Pancreas (tissue), 10 donors: ENCODE data around the gene PMPCA. TPM values are rescaled to one million over a fixed set of nuclear protein-coding genes. Genes with fewer than 3 reads are reported as not detected.

ENCODE experiments used
- ATAC-seq, 4 donors: fragments of 200-7000 bp; cut with Tn5 transposase; one replicate each; pipeline versions ENCODE4 v1.8.0 to v1.9.1; 2020; ENCODE audit warnings: mild to moderate bottlenecking in 4 of 4, moderate library complexity in 4 of 4
- DNase-seq, 6 donors: peaks; one replicate each; pipeline ENCODE4 v3.0.0-alpha.2; 2020
- FAIRE-seq: peaks from 2 replicates; lab custom pipeline; 2012; peaks lifted over from hg19 to GRCh38; lab: Jason Lieb, UNC
- H3K27ac ChIP-seq, 4 donors: fragments of 200-600 bp; sonication (generic); 1 replicate in 3 of 4; 2 replicates in 1 of 4; pipeline versions ENCODE4 v1.5.0 to v1.8.0; 2020
- H3K27me3 ChIP-seq, 4 donors: fragments of 200-600 bp; one replicate each; pipeline ENCODE4 v1.8.0; 2021
- H3K36me3 ChIP-seq, 3 donors: fragments of 200-600 bp; sonication (generic) in 1 of 3; one replicate each; pipeline versions ENCODE4 v1.5.0 to v1.8.0; 2020 to 2021
- H3K4me1 ChIP-seq, 3 donors: fragments of 200-600 bp; one replicate each; pipeline ENCODE4 v1.8.0; 2021
- H3K4me3 ChIP-seq, 4 donors: fragments of 200-600 bp; sonication (generic) in 2 of 4; one replicate each; pipeline versions ENCODE4 v1.5.0 to v1.8.0; 2020 to 2021
- H3K9me3 ChIP-seq, 4 donors: fragments of 200-600 bp; one replicate each; pipeline ENCODE4 v1.8.0; 2021
- WGBS, 2 donors: extraction: QIAGEN DNeasy Blood & Tissue Kit; methylation state at CpG; one replicate each; pipeline ENCODE4 v1.1.7; 2013; 5-methylcytosine and 5-hydroxymethylcytosine counted together
- intact Hi-C, 3 donors: fragments of 100-400 bp; cut with DNase I; formaldehyde crosslinking; loops; one replicate each; pipeline versions ENCODE4 v1.11.1 to v1.14.2; 2022
- polyA plus RNA-seq, 2 donors: library from polyadenylated mRNA; stranded (reverse); fragments of 200-250 nt; gene quantifications; one replicate each; pipeline ENCODE4 v1.2.3, GENCODE V29; 2013
- total RNA-seq, 6 donors: library from RNA; stranded (reverse); fragmentation: NEBNext Ultra II Directional in 4 of 6; extraction: Animal tissue kit (Norgen Biotek cat#: 25700) in 4 of 6; gene quantifications; one replicate each; pipeline versions ENCODE4 v1.2.1 to v1.2.4, GENCODE V29; 2021 to 2023
- TF ChIP-seq, protein P1 (sequence below), 4 donors: fragments of 200-600 bp; sonication (generic) in 3 of 4; IDR thresholded peaks; one replicate each; pipeline versions ENCODE4 v1.5.0 to v1.8.0; 2021; ENCODE audit warnings: antibody characterized with exemption in 4 of 4
- donor health status: healthy with polysubstance abuse.
- donor health status: DM: no; HTN: no; CAD: no; lungs with moderate emphysema.
- donor health status: DM: no; HTN: no; CAD: no.
- donor health status: control.
- donor health status: control.
- donor health status: Bipolar disorder and iron deficiency.
- donor health status: DM: yes; HTN: yes; CAD: no.
- donor health status: DM: no; HTN: no; CAD: no.
- donor health status: DM: no; HTN: no; CAD: no.
- donor health status: DM: yes; HTN: yes; CAD: no.

Gene PMPCA
- total and polyA plus RNA-seq, 8 donors: 16.3 to 51.4 (median 19.5) TPM

DNA sequence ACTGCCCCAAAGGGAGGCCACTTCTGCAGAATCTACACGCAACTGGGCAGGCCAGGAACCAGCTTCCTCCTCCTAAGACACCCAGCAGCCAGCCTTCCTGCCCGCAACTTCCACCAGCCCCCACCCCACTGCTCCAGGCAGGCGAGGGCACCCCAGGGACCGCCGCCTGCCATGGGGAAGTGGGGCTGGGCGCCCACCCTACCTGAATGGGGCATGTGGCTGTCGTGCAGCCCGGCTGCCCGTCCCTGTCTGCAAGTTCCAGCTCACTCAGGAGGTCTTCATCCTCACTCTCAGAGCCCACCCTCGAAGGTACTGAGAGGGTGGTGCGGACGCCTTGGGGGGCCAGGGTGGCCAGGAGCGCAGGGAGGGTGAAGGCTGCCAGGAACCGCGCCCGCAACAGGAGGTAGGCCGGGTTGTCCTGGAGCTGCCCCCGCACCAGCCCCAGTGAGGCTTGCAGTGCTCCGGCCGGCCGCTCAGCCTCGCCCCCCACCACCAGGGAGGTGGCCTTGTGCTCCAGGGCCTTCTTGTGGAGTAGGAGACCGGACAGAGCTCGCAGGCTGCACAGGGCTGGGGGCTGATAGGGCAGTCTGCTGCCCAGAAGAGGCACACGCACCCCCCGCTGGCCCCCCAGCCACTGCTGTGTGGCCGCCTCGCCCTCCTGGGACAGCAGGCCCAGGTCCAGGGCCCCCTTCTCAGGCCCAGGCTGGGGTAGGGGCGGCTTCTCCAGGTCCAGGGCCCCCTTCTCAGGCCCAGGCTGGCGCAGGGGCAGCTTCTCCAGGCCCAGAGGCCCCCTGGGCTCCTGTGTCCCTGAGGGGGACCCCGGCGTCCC lies 32.9 kb upstream of the PMPCA start:
- intact Hi-C loops: no loop called here
- TF ChIP-seq, protein P1, sequence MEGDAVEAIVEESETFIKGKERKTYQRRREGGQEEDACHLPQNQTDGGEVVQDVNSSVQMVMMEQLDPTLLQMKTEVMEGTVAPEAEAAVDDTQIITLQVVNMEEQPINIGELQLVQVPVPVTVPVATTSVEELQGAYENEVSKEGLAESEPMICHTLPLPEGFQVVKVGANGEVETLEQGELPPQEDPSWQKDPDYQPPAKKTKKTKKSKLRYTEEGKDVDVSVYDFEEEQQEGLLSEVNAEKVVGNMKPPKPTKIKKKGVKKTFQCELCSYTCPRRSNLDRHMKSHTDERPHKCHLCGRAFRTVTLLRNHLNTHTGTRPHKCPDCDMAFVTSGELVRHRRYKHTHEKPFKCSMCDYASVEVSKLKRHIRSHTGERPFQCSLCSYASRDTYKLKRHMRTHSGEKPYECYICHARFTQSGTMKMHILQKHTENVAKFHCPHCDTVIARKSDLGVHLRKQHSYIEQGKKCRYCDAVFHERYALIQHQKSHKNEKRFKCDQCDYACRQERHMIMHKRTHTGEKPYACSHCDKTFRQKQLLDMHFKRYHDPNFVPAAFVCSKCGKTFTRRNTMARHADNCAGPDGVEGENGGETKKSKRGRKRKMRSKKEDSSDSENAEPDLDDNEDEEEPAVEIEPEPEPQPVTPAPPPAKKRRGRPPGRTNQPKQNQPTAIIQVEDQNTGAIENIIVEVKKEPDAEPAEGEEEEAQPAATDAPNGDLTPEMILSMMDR (IDR thresholded peaks at IDR 0.05): no peak
- H3K27ac ChIP-seq: no peak overlapping the region
- no peaks in the 10 kb centered on the region for H3K27me3 ChIP-seq
- no peak overlapping the region for H3K4me3 ChIP-seq
- peaks cover 0 to 7% (median 4%) of the 10 kb centered on the region in 3 donors for H3K4me1 ChIP-seq
- ATAC-seq (no peak), DNase-seq (no peak), FAIRE-seq (no peak)
- 89 to 94% methylated on average over 25 to 32 of the region's 32 CpGs for WGBS, 2 donors
- H3K9me3 ChIP-seq: no peaks in the 10 kb centered on the region
- peaks cover 0 to 27% (median 0%) of the 10 kb centered on the region in 3 donors for H3K36me3 ChIP-seq

DNA sequence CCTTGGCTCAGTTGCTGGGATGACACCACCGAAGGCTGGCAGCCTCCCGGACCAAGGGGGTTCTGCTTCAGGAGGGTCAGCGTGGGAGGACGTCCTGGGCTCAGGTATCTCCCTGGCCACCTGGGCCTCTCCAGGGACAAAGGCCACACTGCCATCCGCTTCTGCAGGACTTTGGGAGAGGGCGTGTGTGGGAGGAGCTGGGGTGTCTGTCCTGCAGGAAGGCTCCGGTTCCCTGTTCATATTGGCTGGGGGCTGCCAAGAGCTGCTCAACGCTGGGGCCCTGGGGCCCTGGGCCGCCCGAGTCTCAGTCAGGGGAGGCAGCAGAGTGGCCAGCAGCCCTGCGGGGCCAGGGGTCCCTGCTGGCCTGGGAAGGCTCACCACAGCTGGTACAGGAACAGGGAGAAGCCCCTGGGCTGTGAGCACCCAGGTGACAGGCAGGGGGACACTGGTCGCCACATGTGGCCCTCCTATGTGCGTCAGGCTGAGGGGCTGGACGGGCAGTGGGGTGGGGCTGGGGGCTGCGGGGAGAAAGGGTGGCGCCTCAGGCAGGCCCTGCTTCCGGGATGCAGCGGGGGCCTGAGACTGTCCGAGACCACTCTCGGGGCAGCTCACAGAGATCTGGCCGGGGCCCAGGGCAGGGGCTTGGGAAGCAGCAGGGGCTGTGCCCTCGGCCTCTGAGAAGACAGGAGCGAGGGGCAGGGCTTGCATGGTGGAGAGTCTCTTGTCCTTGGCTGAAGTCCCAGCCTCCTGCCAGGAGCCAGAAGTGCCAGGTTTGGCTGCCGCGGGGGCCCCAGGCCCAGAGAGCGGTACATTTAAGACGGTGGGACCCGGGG lies 32.1 kb upstream of the PMPCA start:
- TF ChIP-seq, protein P1 (IDR thresholded peaks at IDR 0.05): no peak
- peaks cover 0 to 36% (median 0%) of the 10 kb centered on the region in 3 donors for H3K36me3 ChIP-seq
- H3K4me1 ChIP-seq: no peaks in the 10 kb centered on the region

DNA sequence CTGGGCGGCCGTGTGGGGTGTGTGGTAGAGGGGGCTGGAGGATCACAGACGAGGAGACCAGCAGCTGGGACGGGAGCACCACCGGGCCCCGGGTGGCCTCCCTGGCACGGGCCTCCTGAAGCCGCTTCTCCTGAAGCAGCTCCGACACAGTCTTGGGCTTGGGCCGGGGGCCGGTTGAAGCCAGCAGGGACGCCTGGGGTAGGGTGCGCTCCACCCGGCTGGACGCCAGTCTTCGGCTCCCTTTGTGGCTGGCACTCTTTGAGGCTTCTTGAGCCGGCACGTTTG lies 31.5 kb upstream of the PMPCA start:
- no peak for FAIRE-seq
- no peak overlapping the region for H3K4me3 ChIP-seq

More for the DNA sequence above, 32.1 kb upstream of the PMPCA start:
- intact Hi-C loops: no loop called here
- FAIRE-seq: no peak
- no peak for ATAC-seq
- H3K4me3 ChIP-seq: no peak overlapping the region
- no peak for DNase-seq
- H3K27ac ChIP-seq: no peak overlapping the region
- WGBS, 2 donors: 90 to 94% methylated on average over 27 to 28 of the region's 28 CpGs
- no peaks in the 10 kb centered on the region for H3K9me3 ChIP-seq
- no peaks in the 10 kb centered on the region for H3K27me3 ChIP-seq

DNA sequence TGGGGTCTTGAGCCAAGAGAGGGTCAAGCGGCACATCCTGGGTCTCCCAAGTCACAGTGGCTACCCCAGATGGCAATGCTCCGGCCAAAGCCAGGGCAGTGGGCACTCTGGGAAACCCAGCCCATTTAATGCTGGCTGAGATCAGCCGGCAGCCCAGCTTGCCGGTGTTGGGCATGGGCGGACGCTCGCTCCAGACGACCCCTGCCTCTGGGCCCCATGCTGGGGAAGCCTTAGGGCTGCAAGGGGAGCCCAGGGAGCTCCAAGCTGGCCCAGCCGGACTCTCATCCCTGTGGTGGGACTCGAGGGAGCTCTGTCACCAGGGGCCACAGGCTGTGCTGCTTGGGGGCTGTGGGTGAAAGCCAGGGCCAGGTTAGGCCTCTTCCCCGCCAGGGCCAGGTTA lies 31.1 kb upstream of the PMPCA start:
- peaks cover 0 to 37% (median 3%) of the 10 kb centered on the region in 3 donors for H3K36me3 ChIP-seq
- intact Hi-C loops: no loop called here

More for the DNA sequence above, 31.5 kb upstream of the PMPCA start:
- DNase-seq (no peak), ATAC-seq (no peak)
- Histone ChIP-seq H3K36me3 (peaks cover 0 to 37% (median 0%) of the 10 kb centered on the region in 3 donors), H3K9me3 (no peaks in the 10 kb centered on the region), H3K4me1 (no peaks in the 10 kb centered on the region), H3K27me3 (no peaks in the 10 kb centered on the region), H3K27ac (no peak overlapping the region)
- intact Hi-C loops: no loop called here
- 93 to 95% methylated on average over 16 to 18 of the region's 18 CpGs for WGBS, 2 donors
- TF ChIP-seq, protein P1 (IDR thresholded peaks at IDR 0.05): no peak

More for the DNA sequence above, 31.1 kb upstream of the PMPCA start:
- Histone ChIP-seq H3K9me3 (no peaks in the 10 kb centered on the region), H3K27me3 (no peaks in the 10 kb centered on the region), H3K4me1 (no peaks in the 10 kb centered on the region), H3K27ac (no peak overlapping the region), H3K4me3 (no peak overlapping the region)
- ATAC-seq (no peak), FAIRE-seq (no peak), DNase-seq (no peak)
- TF ChIP-seq, protein P1 (IDR thresholded peaks at IDR 0.05): no peak
- 91 to 93% methylated on average over 11 of the region's 11 CpGs for WGBS, 2 donors
